ENCODE data around the gene PDE9A. TPM values are rescaled to one million over a fixed set of nuclear protein-coding genes. Genes with fewer than 3 reads are reported as not detected.

PDE9A gene
- total RNA-seq, 1 donor from 2014 or later: 20.7 TPM

GRCh38 chr21:42677339-42678321 lies 24.2 kb downstream of the PDE9A start:
- Mint-ChIP-seq H3K36me3 (ENCODE audit: low read depth, unreplicated experiment) (peaks cover 16% of the 10 kb centered on the region), H3K4me3 (ENCODE audit: unreplicated experiment) (no peak overlapping the region), H3K9me3 (ENCODE audit: unreplicated experiment) (no peaks in the 10 kb centered on the region), H3K27me3 (ENCODE audit: unreplicated experiment) (peaks cover 11% of the 10 kb centered on the region), H3K27ac (ENCODE audit: unreplicated experiment) (no peak overlapping the region), H3K4me1 (ENCODE audit: unreplicated experiment) (peaks cover 13% of the 10 kb centered on the region)
- no peak for DNase-seq (ENCODE audit: low spot score)
- no peak for TF ChIP-seq CTCF (IDR thresholded peaks at IDR 0.05; ENCODE audit: unreplicated experiment)

GRCh38 chr21:42678618-42679295 lies 25.3 kb downstream of the PDE9A start:
- Mint-ChIP-seq H3K36me3 (ENCODE audit: low read depth, unreplicated experiment) (peaks cover 16% of the 10 kb centered on the region), H3K4me1 (ENCODE audit: unreplicated experiment) (peaks cover 8% of the 10 kb centered on the region), H3K27ac (ENCODE audit: unreplicated experiment) (no peak overlapping the region), H3K9me3 (ENCODE audit: unreplicated experiment) (no peaks in the 10 kb centered on the region), H3K27me3 (ENCODE audit: unreplicated experiment) (peaks cover 14% of the 10 kb centered on the region), H3K4me3 (ENCODE audit: unreplicated experiment) (no peak overlapping the region)
- TF ChIP-seq CTCF (IDR thresholded peaks at IDR 0.05; ENCODE audit: unreplicated experiment): no peak
- no peak for DNase-seq (ENCODE audit: low spot score)

GRCh38 chr21:42679319-42680057 lies 26.1 kb downstream of the PDE9A start:
- H3K4me1 Mint-ChIP-seq (ENCODE audit: unreplicated experiment): peaks cover 5% of the 10 kb centered on the region
- no peak for DNase-seq (ENCODE audit: low spot score)

GRCh38 chr21:42680058-42680330 lies 26.6 kb downstream of the PDE9A start:
- Mint-ChIP-seq H3K4me1 (ENCODE audit: unreplicated experiment) (peaks cover 3% of the 10 kb centered on the region), H3K27me3 (ENCODE audit: unreplicated experiment) (peaks cover 13% of the 10 kb centered on the region), H3K9me3 (ENCODE audit: unreplicated experiment) (no peaks in the 10 kb centered on the region)

More at GRCh38 chr21:42679319-42680057, 26.1 kb downstream of the PDE9A start:
- Mint-ChIP-seq H3K4me3 (ENCODE audit: unreplicated experiment) (no peak overlapping the region), H3K27ac (ENCODE audit: unreplicated experiment) (peak overlapping the region; percentile 9), H3K36me3 (ENCODE audit: low read depth, unreplicated experiment) (peaks cover 16% of the 10 kb centered on the region), H3K9me3 (ENCODE audit: unreplicated experiment) (no peaks in the 10 kb centered on the region), H3K27me3 (ENCODE audit: unreplicated experiment) (peaks cover 14% of the 10 kb centered on the region)
- TF ChIP-seq CTCF (IDR thresholded peaks at IDR 0.05; ENCODE audit: unreplicated experiment): no peak

More at GRCh38 chr21:42680058-42680330, 26.6 kb downstream of the PDE9A start:
- H3K27ac Mint-ChIP-seq (ENCODE audit: unreplicated experiment): no peak overlapping the region
- H3K4me3 Mint-ChIP-seq (ENCODE audit: unreplicated experiment): no peak overlapping the region
- no peak for TF ChIP-seq CTCF (IDR thresholded peaks at IDR 0.05; ENCODE audit: unreplicated experiment)
- peaks cover 16% of the 10 kb centered on the region for H3K36me3 Mint-ChIP-seq (ENCODE audit: low read depth, unreplicated experiment)
- DNase-seq (ENCODE audit: low spot score): no peak

All from endothelial cell (in vitro differentiated cells).